ENCODE results near the gene PLOD3. TPM values are rescaled to one million over a fixed set of nuclear protein-coding genes. Genes with fewer than 3 reads are reported as not detected.

Gene PLOD3
- total RNA-seq, 1 experiment from 2014 or later, result 83.7 TPM

GRCh38 chr7:101197991-101198390, 19.4 kb downstream of the PLOD3 start:
- intact Hi-C loops (cut with micrococcal nuclease), result loop anchor here (10.0 kb wide), 1 partner anchor 233 kb away; the partner anchor contains the start of gene MUC12
- Histone ChIP-seq H3K36me3 (ENCODE audit: control insufficient read depth in 1 of 2, insufficient read depth in 2 of 2, low read length in 2 of 2) (no peaks in the 10 kb centered on the region), H3K9me3 (ENCODE audit: control insufficient read depth in 1 of 2, insufficient read depth in 1 of 2, low read depth in 1 of 2, low read length in 2 of 2) (no peaks in the 10 kb centered on the region), H3K27me3 (ENCODE audit: insufficient read depth, low read length) (no peaks in the 10 kb centered on the region), H3K9ac (ENCODE audit: low read length) (no peak overlapping the region), H2AFZ (ENCODE audit: low read depth, low read length, poor library complexity, severe bottlenecking) (no peak overlapping the region), H4K20me1 (ENCODE audit: insufficient read depth) (no peaks in the 10 kb centered on the region), H3K4me1 (ENCODE audit: control insufficient read depth in 1 of 2, insufficient read depth in 2 of 2, low read length in 2 of 2) (peaks cover 2 to 8% of the 10 kb centered on the region in 2 experiments; a peak in 3 of 4 replicates), H3K4me3 (replicated peaks in 1 of 2; ENCODE audit: low read depth in 1 of 2, low read length in 2 of 2) (no peak overlapping the region), H3K4me2 (ENCODE audit: low read length) (no peak overlapping the region), H3K27ac (ENCODE audit: low read depth, low read length) (no peak overlapping the region), H3K9me2 (ENCODE audit: insufficient read depth) (no peaks in the 10 kb centered on the region), H3K79me2 (ENCODE audit: insufficient read depth, low read length) (no peaks in the 10 kb centered on the region)
- no peak for ATAC-seq
- DNase-seq (ENCODE audit: low read depth, low spot score), result no peak
- TF ChIP-seq RAD21 (IDR thresholded peaks at IDR 0.05; ENCODE audit: low read depth) (no peak), CBX3 (IDR thresholded peaks at IDR 0.05; ENCODE audit: low read depth) (no peak), SIN3A (IDR thresholded peaks at IDR 0.05; ENCODE audit: low read depth) (no peak), ATF3 (IDR thresholded peaks at IDR 0.05) (no peak), ZFX (IDR thresholded peaks at IDR 0.05) (no peak), MAX (IDR thresholded peaks at IDR 0.05) (no peak), CEBPB (IDR thresholded peaks at IDR 0.05; ENCODE audit: low read depth) (no peak), EGR1 (IDR thresholded peaks at IDR 0.05; ENCODE audit: low read depth) (no peak), POLR2AphosphoS5 (IDR thresholded peaks at IDR 0.05; ENCODE audit: low read depth, low read length) (no peak), EZH2 (IDR thresholded peaks at IDR 0.05) (no peak), JUND (IDR thresholded peaks at IDR 0.05) (no peak), FOSL1 (IDR thresholded peaks at IDR 0.05; ENCODE audit: low read depth) (no peak), ZNF274 (IDR thresholded peaks at IDR 0.05; ENCODE audit: low read depth, low read length) (no peak), TCF7L2 (IDR thresholded peaks at IDR 0.05; ENCODE audit: borderline replicate concordance, extremely low read depth, insufficient read depth, insufficient read length) (no peak), ELF1 (IDR thresholded peaks at IDR 0.05; ENCODE audit: borderline replicate concordance, low read depth) (no peak), SP1 (IDR thresholded peaks at IDR 0.05; ENCODE audit: low read depth) (no peak), POLR2A (IDR thresholded peaks at IDR 0.05; ENCODE audit: borderline replicate concordance, extremely low read depth, insufficient read depth, insufficient read length) (no peak)
- TF ChIP-seq, protein P1, sequence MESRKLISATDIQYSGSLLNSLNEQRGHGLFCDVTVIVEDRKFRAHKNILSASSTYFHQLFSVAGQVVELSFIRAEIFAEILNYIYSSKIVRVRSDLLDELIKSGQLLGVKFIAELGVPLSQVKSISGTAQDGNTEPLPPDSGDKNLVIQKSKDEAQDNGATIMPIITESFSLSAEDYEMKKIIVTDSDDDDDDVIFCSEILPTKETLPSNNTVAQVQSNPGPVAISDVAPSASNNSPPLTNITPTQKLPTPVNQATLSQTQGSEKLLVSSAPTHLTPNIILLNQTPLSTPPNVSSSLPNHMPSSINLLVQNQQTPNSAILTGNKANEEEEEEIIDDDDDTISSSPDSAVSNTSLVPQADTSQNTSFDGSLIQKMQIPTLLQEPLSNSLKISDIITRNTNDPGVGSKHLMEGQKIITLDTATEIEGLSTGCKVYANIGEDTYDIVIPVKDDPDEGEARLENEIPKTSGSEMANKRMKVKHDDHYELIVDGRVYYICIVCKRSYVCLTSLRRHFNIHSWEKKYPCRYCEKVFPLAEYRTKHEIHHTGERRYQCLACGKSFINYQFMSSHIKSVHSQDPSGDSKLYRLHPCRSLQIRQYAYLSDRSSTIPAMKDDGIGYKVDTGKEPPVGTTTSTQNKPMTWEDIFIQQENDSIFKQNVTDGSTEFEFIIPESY (IDR thresholded peaks at IDR 0.05; ENCODE audit: extremely low read depth, insufficient replicate concordance, low read length), result no peak
- TF ChIP-seq, protein P2, sequence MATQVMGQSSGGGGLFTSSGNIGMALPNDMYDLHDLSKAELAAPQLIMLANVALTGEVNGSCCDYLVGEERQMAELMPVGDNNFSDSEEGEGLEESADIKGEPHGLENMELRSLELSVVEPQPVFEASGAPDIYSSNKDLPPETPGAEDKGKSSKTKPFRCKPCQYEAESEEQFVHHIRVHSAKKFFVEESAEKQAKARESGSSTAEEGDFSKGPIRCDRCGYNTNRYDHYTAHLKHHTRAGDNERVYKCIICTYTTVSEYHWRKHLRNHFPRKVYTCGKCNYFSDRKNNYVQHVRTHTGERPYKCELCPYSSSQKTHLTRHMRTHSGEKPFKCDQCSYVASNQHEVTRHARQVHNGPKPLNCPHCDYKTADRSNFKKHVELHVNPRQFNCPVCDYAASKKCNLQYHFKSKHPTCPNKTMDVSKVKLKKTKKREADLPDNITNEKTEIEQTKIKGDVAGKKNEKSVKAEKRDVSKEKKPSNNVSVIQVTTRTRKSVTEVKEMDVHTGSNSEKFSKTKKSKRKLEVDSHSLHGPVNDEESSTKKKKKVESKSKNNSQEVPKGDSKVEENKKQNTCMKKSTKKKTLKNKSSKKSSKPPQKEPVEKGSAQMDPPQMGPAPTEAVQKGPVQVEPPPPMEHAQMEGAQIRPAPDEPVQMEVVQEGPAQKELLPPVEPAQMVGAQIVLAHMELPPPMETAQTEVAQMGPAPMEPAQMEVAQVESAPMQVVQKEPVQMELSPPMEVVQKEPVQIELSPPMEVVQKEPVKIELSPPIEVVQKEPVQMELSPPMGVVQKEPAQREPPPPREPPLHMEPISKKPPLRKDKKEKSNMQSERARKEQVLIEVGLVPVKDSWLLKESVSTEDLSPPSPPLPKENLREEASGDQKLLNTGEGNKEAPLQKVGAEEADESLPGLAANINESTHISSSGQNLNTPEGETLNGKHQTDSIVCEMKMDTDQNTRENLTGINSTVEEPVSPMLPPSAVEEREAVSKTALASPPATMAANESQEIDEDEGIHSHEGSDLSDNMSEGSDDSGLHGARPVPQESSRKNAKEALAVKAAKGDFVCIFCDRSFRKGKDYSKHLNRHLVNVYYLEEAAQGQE (IDR thresholded peaks at IDR 0.05; ENCODE audit: low read depth), result no peak
- ChIA-PET CTCF (no interaction called here), RAD21 (ENCODE audit: low non-redundant PET in 1 of 2, low total read pairs in 2 of 2, uncharacterized antibody in 2 of 2, unreplicated experiment in 2 of 2) (no interaction called here), POLR2A (no interaction called here)
- BruUV-seq (replicated peaks), result no TSS peak

Measured in HCT116 (cell line).